Measurements from ENCODE around the gene AP1AR.
A peak's percentile ranks its signal among the peaks of the same experiment; 100 is the strongest.

AP1AR gene

DNA sequence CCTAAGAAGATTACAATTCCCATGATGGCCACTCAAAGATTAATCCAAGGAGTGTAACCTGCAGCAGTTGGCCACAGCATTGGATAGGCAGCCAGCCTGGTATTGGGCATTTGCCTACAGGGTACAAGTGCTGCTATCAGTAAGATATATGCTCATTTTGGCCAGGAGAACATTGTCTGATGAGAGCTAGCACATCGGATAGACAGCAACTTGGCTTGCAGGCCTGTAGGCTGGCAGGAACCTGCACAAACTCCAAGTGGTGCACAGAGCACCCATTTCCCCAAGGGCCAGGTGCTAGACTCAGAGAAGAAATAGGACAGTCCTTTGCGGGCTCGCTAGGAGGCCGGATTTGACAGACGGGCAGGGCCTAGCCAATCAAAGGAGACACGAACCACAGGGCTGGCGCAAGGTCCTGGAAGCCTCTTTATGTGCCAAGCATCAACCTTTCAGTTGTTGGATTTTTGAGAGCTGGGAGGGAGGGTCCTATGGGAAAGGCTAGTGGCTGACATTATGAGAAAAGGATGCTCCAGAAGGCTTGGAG is 11.7 kb upstream of the AP1AR start:
- FAIRE-seq (no peak), DNase-seq (ENCODE audit: extremely low spot score, insufficient read length, low read depth) (no peak)

- FAIRE-seq, result no peak
- DNase-seq (ENCODE audit: extremely low spot score, insufficient read length, low read depth), result no peak
These were observed 9.2 kb upstream of the AP1AR start for GRCh38 chr4:112222219-112222955.

DNA sequence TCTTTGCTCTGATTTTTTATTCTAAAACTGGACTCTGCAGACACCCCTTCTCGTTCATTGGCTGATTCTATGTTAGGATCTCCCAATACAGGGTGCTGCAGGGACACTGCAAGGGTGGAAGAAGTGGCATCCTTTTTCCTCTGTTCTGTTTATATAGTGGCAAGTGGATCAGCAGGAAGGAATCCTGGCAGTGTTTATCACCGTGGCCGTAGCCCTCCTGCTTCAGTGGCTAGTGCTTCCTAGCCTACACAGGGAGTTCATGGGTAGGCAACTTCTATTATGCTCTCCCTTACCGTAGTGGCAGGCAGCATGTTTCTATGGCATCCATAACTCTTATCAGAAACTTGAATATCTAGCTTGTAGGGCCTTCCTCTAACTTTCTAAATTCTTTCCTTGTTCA is 6.4 kb upstream of the AP1AR start:
- FAIRE-seq, result no peak

GRCh38 chr4:112230879-112231778 is 458 bp upstream of the AP1AR start:
- DNase-seq (ENCODE audit: extremely low spot score, insufficient read length, low read depth) (peak; percentile 90), FAIRE-seq (peak; percentile 98)

More for the DNA sequence above, 6.4 kb upstream of the AP1AR start:
- DNase-seq (ENCODE audit: extremely low spot score, insufficient read length, low read depth), result no peak

GRCh38 chr4:112234952-112235609 is 3.5 kb downstream of the AP1AR start:
- peak; percentile 18 for DNase-seq (ENCODE audit: extremely low spot score, insufficient read length, low read depth)
- FAIRE-seq, result peak; percentile 66

- FAIRE-seq, result no peak
These were observed 4.5 kb downstream of the AP1AR start for GRCh38 chr4:112236040-112236439.

DNA sequence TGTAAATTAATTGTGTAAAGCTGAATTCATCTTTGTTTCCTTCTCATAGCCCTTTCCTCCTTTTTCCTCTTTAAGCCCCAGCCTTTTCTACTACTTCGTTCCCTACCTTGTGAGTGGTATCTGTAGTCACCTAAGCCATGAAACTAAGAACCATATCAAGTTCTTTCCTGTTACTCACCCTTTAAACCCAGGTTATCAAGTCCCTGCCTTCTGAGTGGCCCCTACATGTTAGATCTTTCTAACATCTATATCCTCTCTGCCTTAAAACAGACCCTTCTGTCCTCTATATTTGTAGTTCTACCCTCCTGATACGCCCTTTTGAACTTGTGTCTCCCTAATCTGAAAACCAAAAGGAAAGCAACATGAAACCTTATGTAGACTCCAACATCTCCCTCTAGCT is 7.2 kb downstream of the AP1AR start:
- FAIRE-seq, result no peak
- DNase-seq (ENCODE audit: extremely low spot score, insufficient read length, low read depth), result no peak

More at GRCh38 chr4:112236040-112236439, 4.5 kb downstream of the AP1AR start:
- no peak for DNase-seq (ENCODE audit: extremely low spot score, insufficient read length, low read depth)

DNA sequence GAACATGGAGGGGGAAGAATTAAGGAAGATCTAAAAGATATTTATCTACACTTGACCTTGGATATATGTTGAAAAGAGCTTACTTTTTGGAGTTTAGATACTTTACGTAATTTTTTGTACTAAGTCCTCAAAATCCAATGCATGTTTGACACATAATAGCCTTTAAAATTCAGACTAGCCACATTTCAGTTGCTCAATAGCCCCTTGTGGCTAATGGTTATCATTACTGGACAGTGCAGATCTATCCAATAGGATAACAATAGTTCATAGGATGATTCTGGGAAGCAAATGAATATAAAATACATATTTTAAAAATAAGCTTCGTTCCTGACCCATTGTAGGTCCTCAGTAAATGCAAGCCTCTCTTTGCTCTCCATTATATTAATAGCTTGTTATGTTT is 13.8 kb downstream of the AP1AR start:
- DNase-seq (ENCODE audit: extremely low spot score, insufficient read length, low read depth) (no peak), FAIRE-seq (no peak)

DNA sequence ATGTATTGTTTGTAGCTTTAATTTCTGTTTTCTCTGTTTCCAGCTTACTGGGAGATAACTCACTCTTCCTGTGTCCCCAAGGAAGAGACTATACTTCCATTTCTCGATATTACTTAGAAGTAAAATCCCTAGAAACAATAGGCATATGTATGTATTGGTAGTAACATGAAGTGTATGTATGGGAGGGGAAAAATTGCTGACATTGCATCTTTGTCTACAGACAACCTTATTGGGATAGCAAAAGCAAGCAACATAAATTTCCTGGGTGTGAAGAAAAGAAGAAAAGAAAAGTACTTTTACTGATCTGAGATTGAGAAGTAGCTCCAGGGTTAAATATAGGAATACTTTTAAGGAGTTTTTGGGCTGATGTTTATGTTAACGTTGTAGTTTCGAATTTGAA is 15.4 kb downstream of the AP1AR start:
- DNase-seq (ENCODE audit: extremely low spot score, insufficient read length, low read depth) (no peak), FAIRE-seq (no peak)

- DNase-seq (ENCODE audit: extremely low spot score, insufficient read length, low read depth) (no peak), FAIRE-seq (no peak)
These were observed 19.5 kb downstream of the AP1AR start for GRCh38 chr4:112251019-112251643.

GRCh38 chr4:112252234-112252633 is 20.6 kb downstream of the AP1AR start:
- FAIRE-seq (no peak), DNase-seq (ENCODE audit: extremely low spot score, insufficient read length, low read depth) (no peak)

- FAIRE-seq, result no peak
These were observed 21.9 kb downstream of the AP1AR start for GRCh38 chr4:112253382-112254000.

GRCh38 chr4:112257098-112257497 is 25.5 kb downstream of the AP1AR start:
- DNase-seq (ENCODE audit: extremely low spot score, insufficient read length, low read depth) (no peak), FAIRE-seq (no peak)

More at GRCh38 chr4:112253382-112254000, 21.9 kb downstream of the AP1AR start:
- no peak for DNase-seq (ENCODE audit: extremely low spot score, insufficient read length, low read depth)

- no peak for DNase-seq (ENCODE audit: extremely low spot score, insufficient read length, low read depth)
- peak; percentile 62 for FAIRE-seq
These were observed 35.2 kb downstream of the AP1AR start for GRCh38 chr4:112266823-112267222.

DNA sequence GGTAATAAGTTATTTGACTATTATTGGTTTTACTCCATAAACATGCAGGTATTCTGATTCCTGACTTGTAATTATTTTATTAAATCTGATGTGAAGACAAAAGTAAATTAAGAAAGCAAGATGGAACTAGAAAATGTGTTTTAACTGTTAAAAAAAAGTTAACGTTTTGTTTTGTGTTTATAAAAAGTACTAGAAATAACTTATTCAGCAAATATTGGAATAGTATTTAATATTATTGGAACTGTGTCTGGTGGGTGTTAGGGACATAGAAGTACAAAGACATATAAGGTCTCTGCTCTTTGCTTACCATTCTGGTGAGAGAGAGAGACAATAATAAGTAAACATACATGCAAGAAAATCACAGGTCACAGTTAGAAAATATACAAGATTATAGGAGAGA is 38.5 kb downstream of the AP1AR start:
- FAIRE-seq (no peak), DNase-seq (ENCODE audit: extremely low spot score, insufficient read length, low read depth) (no peak)

GRCh38 chr4:112270640-112271421 is 39.2 kb downstream of the AP1AR start:
- FAIRE-seq, result peak; percentile 38
- DNase-seq (ENCODE audit: extremely low spot score, insufficient read length, low read depth), result no peak

DNA sequence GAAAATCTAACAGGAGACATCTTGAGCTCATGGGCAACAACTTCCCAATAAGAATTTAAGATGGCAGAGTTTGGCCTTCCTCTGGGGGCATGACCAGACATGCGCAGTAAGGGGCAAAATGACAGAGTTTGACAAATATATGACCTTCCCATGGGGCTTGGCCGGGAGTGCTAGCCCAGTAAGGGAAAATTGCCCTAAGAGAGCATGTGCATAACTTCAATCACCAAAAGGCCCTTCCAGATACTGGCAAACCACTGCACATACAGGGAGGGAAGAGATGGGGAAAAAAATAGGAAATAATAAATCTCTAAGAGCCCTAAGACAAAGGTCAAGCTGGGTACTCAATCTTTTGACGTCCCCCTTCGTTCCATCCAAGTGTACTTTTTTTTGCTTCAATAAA is 40.7 kb downstream of the AP1AR start:
- DNase-seq (ENCODE audit: extremely low spot score, insufficient read length, low read depth) (no peak), FAIRE-seq (no peak)

DNA sequence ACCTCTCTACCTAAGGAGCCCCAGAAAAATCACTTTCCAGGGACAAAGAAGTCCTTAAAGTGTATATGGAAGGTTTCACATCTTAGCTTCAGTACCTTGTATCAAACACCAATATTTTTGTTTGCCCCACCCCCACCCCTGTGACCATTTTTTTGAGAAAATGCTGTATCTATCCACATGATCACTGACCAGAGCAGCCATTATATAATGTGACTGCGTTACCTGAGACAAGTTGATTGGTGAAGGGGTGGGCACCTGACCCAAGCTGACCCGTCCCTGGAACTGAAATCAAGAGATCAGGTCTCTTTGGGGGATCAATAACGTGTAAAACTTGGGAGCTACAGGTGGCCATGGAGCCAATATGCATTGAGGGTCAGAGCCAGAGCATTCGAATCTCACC is 43.4 kb downstream of the AP1AR start:
- FAIRE-seq (no peak), DNase-seq (ENCODE audit: extremely low spot score, insufficient read length, low read depth) (no peak)

GRCh38 chr4:112276113-112276512 is 44.5 kb downstream of the AP1AR start:
- peak; percentile 5 for FAIRE-seq
- DNase-seq (ENCODE audit: extremely low spot score, insufficient read length, low read depth), result no peak

Data from GM18507 (cell line).